ENCODE results near the gene TRERF1. TPM values are rescaled to one million over a fixed set of nuclear protein-coding genes. Genes with fewer than 3 reads are reported as not detected.
A peak's percentile ranks its signal among the peaks of the same experiment; 100 is the strongest.

TRERF1 gene
- 4.8 and 12.0 TPM in 2 replicates for total RNA-seq (ENCODE audit: low replicate concordance)

- TF ChIP-seq CTCF (IDR thresholded peaks at IDR 0.05; ENCODE audit: insufficient read depth, low read length) = no peak
- DNase-seq (ENCODE audit: low read depth) = peak; percentile 70
- peak within 1 kb of the TSS; percentile 79 for H3K4me3 ChIP-seq (ENCODE audit: low read depth, low read length)
Observed at GRCh38 chr6:42451333-42452170, at the start of gene TRERF1. Gene TRERF1, minus strand, starts transcription at chr6:42451926. Its CDS starts 182,336 bp downstream, at chr6:42269590.

GRCh38 chr6:42498473-42499128 lies 46.9 kb upstream of the TRERF1 start:
- TF ChIP-seq CTCF (IDR thresholded peaks at IDR 0.05; ENCODE audit: insufficient read depth, low read length) = no peak
- no peak overlapping the region for H3K4me3 ChIP-seq (ENCODE audit: low read depth, low read length)
- no peak for DNase-seq (ENCODE audit: low read depth)

- H3K4me3 ChIP-seq (ENCODE audit: low read depth, low read length) = no peak overlapping the region
- TF ChIP-seq CTCF (IDR thresholded peaks at IDR 0.05; ENCODE audit: insufficient read depth, low read length) = no peak
- no peak for DNase-seq (ENCODE audit: low read depth)
Observed at GRCh38 chr6:42493914-42494539, 42.3 kb upstream of the TRERF1 start.

- no peak for TF ChIP-seq CTCF (IDR thresholded peaks at IDR 0.05; ENCODE audit: insufficient read depth, low read length)
- no peak overlapping the region for H3K4me3 ChIP-seq (ENCODE audit: low read depth, low read length)
- DNase-seq (ENCODE audit: low read depth) = no peak
Observed at GRCh38 chr6:42488129-42488528, 36.4 kb upstream of the TRERF1 start.

GRCh38 chr6:42484261-42484660 lies 32.5 kb upstream of the TRERF1 start:
- TF ChIP-seq CTCF (IDR thresholded peaks at IDR 0.05; ENCODE audit: insufficient read depth, low read length) = no peak
- H3K4me3 ChIP-seq (ENCODE audit: low read depth, low read length) = no peak overlapping the region
- no peak for DNase-seq (ENCODE audit: low read depth)

- no peak overlapping the region for H3K4me3 ChIP-seq (ENCODE audit: low read depth, low read length)
- no peak for TF ChIP-seq CTCF (IDR thresholded peaks at IDR 0.05; ENCODE audit: insufficient read depth, low read length)
- no peak for DNase-seq (ENCODE audit: low read depth)
Observed at GRCh38 chr6:42482174-42482573, 30.4 kb upstream of the TRERF1 start.

Measured in fibroblast of the aortic adventitia (primary cell).